Transverse colon (tissue), 4 donors: ENCODE measurements around the gene AP5S1. TPM values are rescaled to one million over a fixed set of nuclear protein-coding genes. Genes with fewer than 3 reads are reported as not detected.

Experiments
- DNase-seq: peaks from one replicate; pipeline ENCODE4 v3.0.0-alpha.2; 2019
- H3K27ac ChIP-seq, 4 donors: fragments of 200-600 bp; sonication (generic); 2 replicates each; pipeline ENCODE4 v1.5.1; 2016 to 2018; ENCODE audit warnings: inconsistent platforms in 4 of 4
- H3K27me3 ChIP-seq: fragments of 200-600 bp; sonication (generic); 2 replicates; pipeline ENCODE4 v1.5.1; 2017; ENCODE audit warnings: inconsistent platforms
- H3K36me3 ChIP-seq, 4 donors: fragments of 200-600 bp; sonication (generic); 2 replicates each; pipeline ENCODE4 v1.5.1; 2017 to 2019; ENCODE audit warnings: inconsistent platforms in 4 of 4
- H3K4me1 ChIP-seq, 4 donors: fragments of 200-600 bp; sonication (generic); 2 replicates each; pipeline ENCODE4 v1.5.1; 2017 to 2020; ENCODE audit warnings: inconsistent platforms in 4 of 4
- H3K4me3 ChIP-seq, 4 donors: fragments of 200-600 bp; sonication (generic); 1 replicate in 1 of 4; 2 replicates in 3 of 4; pipeline versions ENCODE4 v1.5.1 to v1.6.1; 2017 to 2019; ENCODE audit warnings: inconsistent platforms in 4 of 4
- H3K9me3 ChIP-seq, 2 donors: fragments of 200-600 bp; sonication (generic); 2 replicates each; pipeline ENCODE4 v1.5.1; 2017 to 2019; ENCODE audit warnings: inconsistent platforms in 2 of 2
- CTCF ChIP-seq, 5 experiments: fragments of 200-600 bp in 3 of 5; fragments of 450-650 bp in 2 of 5; sonication (generic) in 3 of 5; IDR thresholded peaks; 1 replicate in 2 of 5; 2 replicates in 3 of 5; pipeline ENCODE4 v1.5.1; 2016 to 2017; ENCODE audit warnings: antibody characterized with exemption in 5 of 5, inconsistent platforms in 3 of 5, mild to moderate bottlenecking in 2 of 5, moderate library complexity in 1 of 5
- EP300 ChIP-seq: sonication (generic); formaldehyde crosslinking; IDR thresholded peaks from one replicate; pipeline ENCODE4 v1.6.1; 2017; ENCODE audit warnings: antibody characterized with exemption, low read depth
- POLR2A ChIP-seq: fragments of 450-650 bp; IDR thresholded peaks from one replicate; pipeline ENCODE4 v1.6.1; 2016; ENCODE audit warnings: antibody characterized with exemption, mild to moderate bottlenecking, moderate library complexity
- POLR2AphosphoS5 ChIP-seq, 3 donors: sonication (generic); formaldehyde crosslinking; IDR thresholded peaks; one replicate each; pipeline ENCODE4 v1.6.1; 2016; ENCODE audit warnings: antibody characterized with exemption in 3 of 3
- WGBS, 2 donors: methylation state at CpG; one replicate each; pipeline ENCODE4 v1.1.5; 2018; ENCODE audit warnings: low coverage in 1 of 2; 5-methylcytosine and 5-hydroxymethylcytosine counted together
- in situ Hi-C, 4 donors: fragments of 200-750 bp; cut with MboI; loops; one replicate each; pipeline versions ENCODE4 v1.15.0 to v1.15.1; 2017; ENCODE audit warnings: low sequenced_read_pairs in 3 of 4, low pct_ligation_motif_present in 1 of 4, low pct_unique_long_range_greater_than_20kb in 1 of 4
- intact Hi-C: fragments of 100-400 bp; cut with DNase I; formaldehyde crosslinking; loops from one replicate; pipeline ENCODE4 v1.15.1; 2023; ENCODE audit warnings: low total_unique reads
- total RNA-seq, 4 donors: library from RNA; depleted of rRNA; stranded (reverse); fragments of >200 nt; gene quantifications; one replicate each; pipeline ENCODE4 v1.1.0, GENCODE V29; 2016

AP5S1 gene
- total RNA-seq, 4 donors from 2014 or later, result 9.1 to 38.5 (median 17.0) TPM

GRCh38 chr20:3783068-3783489, 37.3 kb upstream of the AP5S1 start:
- H3K4me1 ChIP-seq, result peaks cover 29 to 51% (median 42%) of the 10 kb centered on the region in 4 donors
- H3K36me3 ChIP-seq, result no peaks in the 10 kb centered on the region
- H3K27ac ChIP-seq, result no peak overlapping the region
- 53% methylated on average over 2 of the region's 2 CpGs; no CpG with 5 or more reads in 1 of the 2 donors for WGBS, 2 donors
- no peak for DNase-seq
- H3K27me3 ChIP-seq, result peaks cover 14% of the 10 kb centered on the region
- H3K4me3 ChIP-seq, result no peak overlapping the region
- intact Hi-C loops (no loop called here), in situ Hi-C loops (no loop called here)
- no peaks in the 10 kb centered on the region for H3K9me3 ChIP-seq
- no peak for TF ChIP-seq POLR2A
- no peak for TF ChIP-seq CTCF (IDR thresholded peaks at IDR 0.05)
- TF ChIP-seq EP300, result no peak
- TF ChIP-seq POLR2AphosphoS5 (IDR thresholded peaks at IDR 0.05), result no peak

- peaks cover 8% of the 10 kb centered on the region for H3K27me3 ChIP-seq
- TF ChIP-seq POLR2A (no peak), POLR2AphosphoS5 (IDR thresholded peaks at IDR 0.05) (no peak), EP300 (no peak), CTCF (IDR thresholded peaks at IDR 0.05) (no peak)
- in situ Hi-C loops (no loop called here), intact Hi-C loops (no loop called here)
- DNase-seq, result no peak
- no peaks in the 10 kb centered on the region for H3K36me3 ChIP-seq
- no peak overlapping the region for H3K27ac ChIP-seq
- no peak overlapping the region for H3K4me3 ChIP-seq
- WGBS, 2 donors, result 75 to 83% methylated on average over 1 to 10 of the region's 10 CpGs
- peaks cover 31 to 51% (median 41%) of the 10 kb centered on the region in 4 donors for H3K4me1 ChIP-seq
- no peaks in the 10 kb centered on the region for H3K9me3 ChIP-seq
These were observed 36.7 kb upstream of the AP5S1 start for GRCh38 chr20:3783511-3784195.

GRCh38 chr20:3784216-3784853, 36.0 kb upstream of the AP5S1 start:
- Histone ChIP-seq H3K9me3 (no peaks in the 10 kb centered on the region), H3K27me3 (peaks cover 1% of the 10 kb centered on the region), H3K27ac (peak overlapping the region in 1 of 4 donors; percentile 83), H3K4me1 (peaks cover 31 to 56% (median 44%) of the 10 kb centered on the region in 4 donors), H3K4me3 (no peak overlapping the region), H3K36me3 (no peaks in the 10 kb centered on the region)
- intact Hi-C loops, result no loop called here
- WGBS, 2 donors, result 87 to 88% methylated on average over 3 to 13 of the region's 17 CpGs
- TF ChIP-seq POLR2A (no peak), EP300 (no peak), POLR2AphosphoS5 (IDR thresholded peaks at IDR 0.05) (no peak), CTCF (IDR thresholded peaks at IDR 0.05) (no peak)
- in situ Hi-C loops, result no loop called here
- no peak for DNase-seq

GRCh38 chr20:3784863-3785239, 35.5 kb upstream of the AP5S1 start:
- Histone ChIP-seq H3K36me3 (no peaks in the 10 kb centered on the region), H3K4me3 (peak overlapping the region in 1 of 4 donors; percentile 61), H3K9me3 (no peaks in the 10 kb centered on the region), H3K27ac (peak overlapping the region in 2 of 4 donors; percentile 83 to 84), H3K27me3 (no peaks in the 10 kb centered on the region), H3K4me1 (peaks cover 31 to 56% (median 44%) of the 10 kb centered on the region in 4 donors)
- TF ChIP-seq CTCF (IDR thresholded peaks at IDR 0.05), result no peak
- TF ChIP-seq EP300, result no peak
- TF ChIP-seq POLR2AphosphoS5 (IDR thresholded peaks at IDR 0.05), result no peak
- no peak for TF ChIP-seq POLR2A
- intact Hi-C loops, result no loop called here
- DNase-seq, result no peak
- 66 to 94% methylated on average over 4 to 6 of the region's 6 CpGs for WGBS, 2 donors
- in situ Hi-C loops, result no loop called here
